Skeletal muscle tissue (tissue), 4 donors: ENCODE measurements around the gene GRID2. TPM values are rescaled to one million over a fixed set of nuclear protein-coding genes. Genes with fewer than 3 reads are reported as not detected.

Source experiments
- H3K27ac ChIP-seq: one replicate; pipeline ENCODE4 v1.7.0; 2013; ENCODE audit warnings: mild to moderate bottlenecking, low read depth, low read length, inconsistent platforms
- H3K27me3 ChIP-seq, 3 donors: one replicate each; pipeline ENCODE4 v1.7.0; 2013; ENCODE audit warnings: low read length in 3 of 3; ENCODE audit not compliant: control insufficient read depth in 3 of 3, insufficient read depth in 3 of 3
- H3K36me3 ChIP-seq, 3 donors: one replicate each; pipeline ENCODE4 v1.7.0; 2013; ENCODE audit warnings: low read length in 3 of 3; ENCODE audit not compliant: control insufficient read depth in 3 of 3, insufficient read depth in 3 of 3
- H3K4me1 ChIP-seq, 3 donors: one replicate each; pipeline ENCODE4 v1.7.0; 2013; ENCODE audit warnings: low read length in 3 of 3, mild to moderate bottlenecking in 3 of 3; ENCODE audit not compliant: control insufficient read depth in 3 of 3, insufficient read depth in 3 of 3
- H3K4me3 ChIP-seq, 3 donors: one replicate each; pipeline ENCODE4 v1.7.0; 2013; ENCODE audit warnings: low read length in 3 of 3
- H3K9ac ChIP-seq, 3 donors: one replicate each; pipeline ENCODE4 v1.7.0; 2013; ENCODE audit warnings: low read length in 3 of 3, mild to moderate bottlenecking in 3 of 3, moderate library complexity in 2 of 3, low read depth in 1 of 3
- H3K9me3 ChIP-seq, 3 donors: one replicate each; pipeline ENCODE4 v1.7.0; 2013; ENCODE audit warnings: low read length in 3 of 3; ENCODE audit not compliant: control insufficient read depth in 3 of 3
- total RNA-seq: library from RNA; depleted of rRNA; stranded (reverse); fragments of >200 nt; gene quantifications from one replicate; pipeline ENCODE4 v1.2.3, GENCODE V29; 2014
- donor health status: Osteomylitis.

The GRID2 gene
- total RNA-seq, 1 donor from 2014 or later: 1.6 TPM

DNA sequence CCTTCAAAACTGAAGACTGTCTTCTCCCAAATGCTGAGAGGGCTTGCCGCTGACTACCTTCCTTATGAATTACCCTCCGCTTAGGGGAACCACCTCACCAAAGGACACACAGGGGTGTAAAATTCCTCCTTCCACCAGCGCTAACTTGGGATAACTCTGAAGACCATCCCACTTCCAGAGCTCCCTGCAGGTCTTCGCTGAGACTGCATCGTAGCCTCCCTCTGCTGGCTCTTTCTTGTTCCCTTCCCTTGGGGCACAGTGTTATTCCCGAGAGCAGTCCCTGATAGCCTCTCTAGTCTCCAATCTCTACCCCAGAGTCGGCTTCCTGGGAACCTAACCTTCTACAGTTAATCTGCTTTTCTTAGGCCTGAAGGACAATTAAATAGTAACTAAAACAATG is 799.3 kb downstream of the GRID2 start:
- H3K9ac ChIP-seq: no peak overlapping the region
- no peaks in the 10 kb centered on the region for H3K4me1 ChIP-seq
- H3K36me3 ChIP-seq: no peaks in the 10 kb centered on the region
- no peaks in the 10 kb centered on the region for H3K27me3 ChIP-seq
- H3K27ac ChIP-seq: no peak overlapping the region
- H3K9me3 ChIP-seq: no peaks in the 10 kb centered on the region
- no peak overlapping the region for H3K4me3 ChIP-seq

DNA sequence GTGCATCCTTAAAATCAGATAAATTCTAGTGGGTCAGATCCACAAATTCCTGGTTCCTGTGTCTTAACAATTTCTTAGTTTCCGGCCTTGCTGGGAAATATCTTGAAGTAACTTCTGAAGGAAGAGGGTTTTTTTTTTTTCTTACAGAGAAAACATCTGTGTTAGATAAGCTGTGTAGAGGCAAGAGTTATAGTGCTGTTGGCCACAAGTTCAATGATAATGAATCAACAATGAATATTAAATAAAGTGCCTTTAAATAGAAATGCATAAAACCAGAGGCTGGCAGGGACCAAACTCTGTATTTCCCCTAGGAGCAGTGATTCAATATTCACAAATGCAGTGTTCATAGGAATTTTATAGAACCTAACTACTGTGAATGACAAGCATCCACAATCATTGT is 812.9 kb downstream of the GRID2 start:
- no peaks in the 10 kb centered on the region for H3K27me3 ChIP-seq
- H3K9me3 ChIP-seq: no peaks in the 10 kb centered on the region
- no peaks in the 10 kb centered on the region for H3K4me1 ChIP-seq
- no peaks in the 10 kb centered on the region for H3K36me3 ChIP-seq
- H3K9ac ChIP-seq: no peak overlapping the region
- H3K4me3 ChIP-seq: no peak overlapping the region
- no peak overlapping the region for H3K27ac ChIP-seq

- H3K9me3 ChIP-seq: no peaks in the 10 kb centered on the region
- no peak overlapping the region for H3K9ac ChIP-seq
- no peaks in the 10 kb centered on the region for H3K27me3 ChIP-seq
Observed at GRCh38 chr4:93127489-93127888, 823.7 kb downstream of the GRID2 start.

DNA sequence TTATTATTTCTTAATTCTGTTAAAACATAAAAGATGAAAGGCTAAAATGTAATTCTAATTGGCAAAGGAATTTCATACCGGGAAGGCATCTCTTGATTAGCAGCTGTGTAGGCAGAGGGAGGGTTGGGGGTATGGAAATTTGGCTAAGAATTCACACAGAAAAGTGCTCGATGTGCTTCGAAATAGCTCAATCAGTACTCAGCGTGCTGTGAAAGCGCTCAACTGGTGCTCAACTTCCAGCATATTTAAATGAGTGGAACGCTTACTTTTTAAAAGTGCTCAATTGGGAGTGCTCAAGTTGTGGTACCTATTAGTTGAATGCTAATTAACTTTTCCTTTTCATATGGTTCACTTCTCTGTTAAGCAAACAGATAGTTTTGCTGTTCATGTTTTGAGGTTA is 828.9 kb downstream of the GRID2 start:
- no peaks in the 10 kb centered on the region for H3K4me1 ChIP-seq
- H3K27me3 ChIP-seq: no peaks in the 10 kb centered on the region
- no peak overlapping the region for H3K4me3 ChIP-seq
- no peak overlapping the region for H3K9ac ChIP-seq
- H3K36me3 ChIP-seq: no peaks in the 10 kb centered on the region
- H3K27ac ChIP-seq: no peak overlapping the region
- no peaks in the 10 kb centered on the region for H3K9me3 ChIP-seq

More at GRCh38 chr4:93127489-93127888, 823.7 kb downstream of the GRID2 start:
- Histone ChIP-seq H3K4me3 (no peak overlapping the region), H3K36me3 (no peaks in the 10 kb centered on the region), H3K27ac (no peak overlapping the region), H3K4me1 (no peaks in the 10 kb centered on the region)

- H3K36me3 ChIP-seq: no peaks in the 10 kb centered on the region
- H3K9me3 ChIP-seq: no peaks in the 10 kb centered on the region
- H3K4me3 ChIP-seq: no peak overlapping the region
- no peaks in the 10 kb centered on the region for H3K4me1 ChIP-seq
- no peak overlapping the region for H3K9ac ChIP-seq
- no peaks in the 10 kb centered on the region for H3K27me3 ChIP-seq
- H3K27ac ChIP-seq: no peak overlapping the region
Observed at GRCh38 chr4:93139118-93139517, 835.4 kb downstream of the GRID2 start.

DNA sequence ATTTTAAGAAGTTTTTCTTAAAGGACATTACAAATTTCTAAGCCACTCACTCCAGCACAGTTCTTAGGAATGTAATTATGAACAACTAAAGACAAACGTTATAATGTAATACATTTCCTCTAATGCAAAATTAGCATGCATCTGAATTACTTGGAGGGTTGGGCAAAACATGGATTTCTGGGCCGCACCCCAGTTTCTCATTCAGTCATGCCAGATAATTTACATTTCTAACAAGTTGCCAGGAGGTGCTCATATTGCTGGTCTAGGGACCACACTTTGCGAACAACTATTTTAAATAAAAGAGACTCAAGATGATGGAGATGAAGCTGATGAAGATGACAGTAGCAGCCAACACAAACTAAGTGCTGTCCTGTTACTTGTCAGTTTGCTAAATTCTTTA is 840.1 kb downstream of the GRID2 start:
- H3K9me3 ChIP-seq: no peaks in the 10 kb centered on the region
- H3K36me3 ChIP-seq: no peaks in the 10 kb centered on the region
- H3K27ac ChIP-seq: no peak overlapping the region
- no peaks in the 10 kb centered on the region for H3K4me1 ChIP-seq
- H3K9ac ChIP-seq: no peak overlapping the region
- H3K4me3 ChIP-seq: no peak overlapping the region
- H3K27me3 ChIP-seq: no peaks in the 10 kb centered on the region

- Histone ChIP-seq H3K9me3 (no peaks in the 10 kb centered on the region), H3K36me3 (no peaks in the 10 kb centered on the region), H3K9ac (no peak overlapping the region), H3K27ac (no peak overlapping the region), H3K4me3 (no peak overlapping the region), H3K27me3 (no peaks in the 10 kb centered on the region), H3K4me1 (no peaks in the 10 kb centered on the region)
Observed at GRCh38 chr4:93144644-93145043, 840.9 kb downstream of the GRID2 start.

DNA sequence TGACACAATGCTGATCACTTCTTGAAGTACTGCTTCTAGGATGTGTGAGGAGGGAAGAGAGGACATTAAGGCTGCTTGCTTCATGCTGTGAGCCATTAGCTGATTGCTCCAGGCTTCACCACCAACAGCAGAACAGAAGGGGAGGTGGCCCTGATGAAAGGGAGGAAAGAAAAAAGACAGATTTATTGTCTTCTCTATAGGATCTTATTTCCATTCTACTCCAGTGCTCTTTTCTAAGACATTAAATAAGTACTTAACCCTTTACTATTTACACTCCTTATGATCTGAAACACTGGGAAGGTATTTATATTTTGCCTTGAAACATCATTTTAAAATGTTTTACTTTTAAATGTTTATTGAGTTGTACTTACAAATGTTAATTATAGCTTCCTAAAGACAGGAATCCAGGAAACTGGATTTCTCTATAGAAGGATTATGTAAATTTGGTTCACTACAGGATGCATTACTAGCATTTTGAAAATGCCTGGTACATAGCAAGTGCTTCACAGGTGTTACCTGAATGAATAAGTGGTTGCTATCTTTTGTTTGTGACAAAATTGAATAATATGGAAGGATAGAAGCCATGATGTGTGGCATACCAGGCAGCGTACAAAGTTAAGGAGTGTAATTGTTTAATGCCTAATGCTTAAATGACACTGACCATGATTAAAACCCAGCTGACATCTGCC is 843.9 kb downstream of the GRID2 start:
- no peak overlapping the region for H3K9ac ChIP-seq
- no peaks in the 10 kb centered on the region for H3K27me3 ChIP-seq
- H3K4me1 ChIP-seq: no peaks in the 10 kb centered on the region
- no peak overlapping the region for H3K27ac ChIP-seq
- no peaks in the 10 kb centered on the region for H3K9me3 ChIP-seq
- H3K4me3 ChIP-seq: no peak overlapping the region
- no peaks in the 10 kb centered on the region for H3K36me3 ChIP-seq

DNA sequence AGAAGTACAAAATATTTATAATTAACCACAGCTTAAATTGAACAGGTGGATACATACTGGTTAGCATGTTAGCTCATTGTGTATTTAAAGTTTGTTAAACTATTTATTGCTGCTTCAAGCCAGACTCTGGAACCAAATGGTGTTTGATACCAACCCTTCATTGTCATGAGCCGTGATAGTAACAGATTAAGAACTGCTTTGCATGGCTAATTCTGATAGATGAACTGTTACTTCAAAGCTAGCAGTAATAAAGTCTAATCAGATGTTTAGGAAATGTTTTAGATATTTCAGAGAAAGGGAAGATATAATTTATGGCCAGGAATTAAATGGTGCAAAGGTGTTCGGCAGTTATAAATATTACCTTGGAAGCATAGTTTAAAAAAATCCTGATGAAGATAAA is 848.7 kb downstream of the GRID2 start:
- H3K9ac ChIP-seq: no peak overlapping the region
- no peaks in the 10 kb centered on the region for H3K4me1 ChIP-seq
- H3K9me3 ChIP-seq: no peaks in the 10 kb centered on the region
- H3K27ac ChIP-seq: no peak overlapping the region
- H3K4me3 ChIP-seq: no peak overlapping the region
- H3K27me3 ChIP-seq: no peaks in the 10 kb centered on the region
- no peaks in the 10 kb centered on the region for H3K36me3 ChIP-seq

- H3K4me1 ChIP-seq: no peaks in the 10 kb centered on the region
- no peak overlapping the region for H3K4me3 ChIP-seq
- H3K9ac ChIP-seq: no peak overlapping the region
- no peaks in the 10 kb centered on the region for H3K36me3 ChIP-seq
- no peaks in the 10 kb centered on the region for H3K9me3 ChIP-seq
- H3K27ac ChIP-seq: no peak overlapping the region
- H3K27me3 ChIP-seq: no peaks in the 10 kb centered on the region
Observed at GRCh38 chr4:93157986-93158385, 854.2 kb downstream of the GRID2 start.
